Stimulated activated CD8-positive, alpha-beta memory T cell treated with anti-CD3 and anti-CD28 coated beads, Interleukin-15, amount 100 ng/mL, for 4 hours (primary cell): Measurements from ENCODE around the gene EYS.
"Not testable (repeated sequence)": the region's sequence is repeated elsewhere in the genome, so short reads cannot be mapped to it uniquely, and the experiment has no call there.

Source experiments
- DNase-seq, 2 donors: peaks; one replicate each; pipeline ENCODE4 v3.0.0-alpha.2; 2020; ENCODE audit warnings: low read depth in 2 of 2

Gene EYS

GRCh38 chr6:63904650-63905248 lies 1802.3 kb downstream of the EYS start:
- no peak for DNase-seq

- DNase-seq: no peak
These were observed 1807.5 kb downstream of the EYS start for GRCh38 chr6:63899550-63899949.

- no peak for DNase-seq
These were observed 1809.1 kb downstream of the EYS start for GRCh38 chr6:63897952-63898351.

GRCh38 chr6:63897459-63897858 lies 1809.6 kb downstream of the EYS start:
- DNase-seq: no peak

GRCh38 chr6:63888416-63888815 lies 1818.6 kb downstream of the EYS start:
- no peak for DNase-seq

- not testable (repeated sequence) for DNase-seq
These were observed 1819.2 kb downstream of the EYS start for GRCh38 chr6:63887804-63888203.

GRCh38 chr6:63887002-63887751 lies 1819.8 kb downstream of the EYS start:
- no peak for DNase-seq

GRCh38 chr6:63886341-63886740 lies 1820.7 kb downstream of the EYS start:
- DNase-seq: no peak

- DNase-seq: no peak
These were observed 1823.4 kb downstream of the EYS start for GRCh38 chr6:63883597-63883996.

GRCh38 chr6:63882208-63882607 lies 1824.8 kb downstream of the EYS start:
- no peak for DNase-seq

GRCh38 chr6:63881791-63882190 lies 1825.2 kb downstream of the EYS start:
- no peak for DNase-seq

- no peak for DNase-seq
These were observed 1834.8 kb downstream of the EYS start for GRCh38 chr6:63872233-63872632.

- DNase-seq: no peak
These were observed 1838.7 kb downstream of the EYS start for GRCh38 chr6:63868351-63868750.

- DNase-seq: no peak
These were observed 1842.2 kb downstream of the EYS start for GRCh38 chr6:63864671-63865318.

- DNase-seq: no peak
These were observed 1843.0 kb downstream of the EYS start for GRCh38 chr6:63864061-63864460.

GRCh38 chr6:63862486-63863198 lies 1844.4 kb downstream of the EYS start:
- no peak for DNase-seq

- no peak for DNase-seq
These were observed 1847.5 kb downstream of the EYS start for GRCh38 chr6:63859528-63859927.

GRCh38 chr6:63858691-63859090 lies 1848.3 kb downstream of the EYS start:
- DNase-seq: no peak

GRCh38 chr6:63856271-63856670 lies 1850.8 kb downstream of the EYS start:
- no peak for DNase-seq

GRCh38 chr6:63844287-63844686 lies 1862.7 kb downstream of the EYS start:
- no peak for DNase-seq

- DNase-seq: no peak
These were observed 1867.5 kb downstream of the EYS start for GRCh38 chr6:63839485-63839884.

- not testable (repeated sequence) for DNase-seq
These were observed 1878.3 kb downstream of the EYS start for GRCh38 chr6:63828678-63829077.
